ENCODE data around the gene ABTB2.

Gene ABTB2

DNA sequence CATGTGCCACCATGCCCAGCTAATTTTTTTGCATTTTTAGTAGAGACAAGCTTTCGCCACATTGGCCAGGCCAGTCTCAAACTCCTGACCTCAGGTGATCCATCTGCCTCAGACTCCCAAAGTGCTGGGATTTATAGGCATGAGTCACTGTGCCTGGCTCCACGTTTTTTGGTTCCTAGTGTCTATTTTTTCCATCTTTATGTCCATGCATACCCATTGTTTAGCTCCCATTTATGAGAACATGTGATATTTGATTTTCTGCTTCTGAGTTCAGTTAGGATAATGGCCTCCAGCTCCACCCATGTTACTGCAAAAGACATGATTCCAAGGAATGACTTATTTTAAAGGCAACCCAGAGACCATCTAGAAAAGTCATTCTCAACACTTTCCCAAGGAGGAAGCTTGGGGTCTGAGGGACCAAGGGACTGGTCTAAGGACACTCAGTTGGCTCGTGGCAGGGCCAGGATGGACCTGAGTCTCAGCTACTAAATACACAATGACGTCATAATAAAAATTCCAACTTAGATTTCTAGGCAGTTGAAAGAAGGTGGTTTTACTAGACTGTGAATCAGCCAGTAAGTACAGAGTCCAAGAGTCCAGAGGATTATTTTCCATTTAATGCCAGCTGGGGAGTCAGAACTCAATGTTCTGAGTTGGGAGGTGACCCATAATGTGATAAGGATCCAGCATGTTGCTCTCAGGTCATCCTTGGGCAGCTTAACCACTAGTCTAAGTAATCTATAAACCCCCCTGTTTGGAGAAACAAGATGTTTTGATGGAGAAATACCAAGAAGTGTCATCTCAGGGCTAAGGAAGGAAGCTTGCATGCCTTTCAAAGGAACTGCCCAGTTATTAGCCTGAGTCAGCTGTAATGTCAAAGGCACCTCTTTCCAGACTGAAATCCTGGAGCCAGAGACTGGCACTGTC, 39.4 kb downstream of the ABTB2 start:
- Histone ChIP-seq H4K20me1 (ENCODE audit: insufficient read depth, low read length) (no peaks in the 10 kb centered on the region; the same call in 1 of the 2 replicates), H2AFZ (ENCODE audit: low read depth, low read length) (no peak overlapping the region), H3K4me1 (ENCODE audit: insufficient read depth, low read length) (peaks cover 2% of the 10 kb centered on the region; the same call in 1 of the 2 replicates), H3K27me3 (ENCODE audit: insufficient read depth, low read length, poor library complexity) (peaks cover 23% of the 10 kb centered on the region), H3K4me3 (ENCODE audit: low read depth in 1 of 2, low read length in 2 of 2) (no peak overlapping the region), H3K79me2 (ENCODE audit: insufficient read depth, low read length) (no peaks in the 10 kb centered on the region), H3K36me3 (ENCODE audit: insufficient read depth, low read length) (no peaks in the 10 kb centered on the region), H3K4me2 (ENCODE audit: insufficient read depth, low read length) (no peak overlapping the region), H3K9me3 (ENCODE audit: insufficient read depth, low read length, severe bottlenecking) (no peaks in the 10 kb centered on the region), H3K9ac (ENCODE audit: low read depth, low read length) (no peak overlapping the region), H3K27ac (ENCODE audit: low read length) (no peak overlapping the region)
- no peak for ATAC-seq (ENCODE audit: insufficient read depth, low read depth)
- DNase-seq = no peak
- no peak for TF ChIP-seq EZH2 (IDR thresholded peaks at IDR 0.05; ENCODE audit: borderline replicate concordance, low read depth, low read length, severe bottlenecking)
- TF ChIP-seq, protein P1, sequence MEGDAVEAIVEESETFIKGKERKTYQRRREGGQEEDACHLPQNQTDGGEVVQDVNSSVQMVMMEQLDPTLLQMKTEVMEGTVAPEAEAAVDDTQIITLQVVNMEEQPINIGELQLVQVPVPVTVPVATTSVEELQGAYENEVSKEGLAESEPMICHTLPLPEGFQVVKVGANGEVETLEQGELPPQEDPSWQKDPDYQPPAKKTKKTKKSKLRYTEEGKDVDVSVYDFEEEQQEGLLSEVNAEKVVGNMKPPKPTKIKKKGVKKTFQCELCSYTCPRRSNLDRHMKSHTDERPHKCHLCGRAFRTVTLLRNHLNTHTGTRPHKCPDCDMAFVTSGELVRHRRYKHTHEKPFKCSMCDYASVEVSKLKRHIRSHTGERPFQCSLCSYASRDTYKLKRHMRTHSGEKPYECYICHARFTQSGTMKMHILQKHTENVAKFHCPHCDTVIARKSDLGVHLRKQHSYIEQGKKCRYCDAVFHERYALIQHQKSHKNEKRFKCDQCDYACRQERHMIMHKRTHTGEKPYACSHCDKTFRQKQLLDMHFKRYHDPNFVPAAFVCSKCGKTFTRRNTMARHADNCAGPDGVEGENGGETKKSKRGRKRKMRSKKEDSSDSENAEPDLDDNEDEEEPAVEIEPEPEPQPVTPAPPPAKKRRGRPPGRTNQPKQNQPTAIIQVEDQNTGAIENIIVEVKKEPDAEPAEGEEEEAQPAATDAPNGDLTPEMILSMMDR (IDR thresholded peaks at IDR 0.05; ENCODE audit: borderline replicate concordance, extremely low read depth, low read length, poor library complexity, severe bottlenecking) = no peak

DNA sequence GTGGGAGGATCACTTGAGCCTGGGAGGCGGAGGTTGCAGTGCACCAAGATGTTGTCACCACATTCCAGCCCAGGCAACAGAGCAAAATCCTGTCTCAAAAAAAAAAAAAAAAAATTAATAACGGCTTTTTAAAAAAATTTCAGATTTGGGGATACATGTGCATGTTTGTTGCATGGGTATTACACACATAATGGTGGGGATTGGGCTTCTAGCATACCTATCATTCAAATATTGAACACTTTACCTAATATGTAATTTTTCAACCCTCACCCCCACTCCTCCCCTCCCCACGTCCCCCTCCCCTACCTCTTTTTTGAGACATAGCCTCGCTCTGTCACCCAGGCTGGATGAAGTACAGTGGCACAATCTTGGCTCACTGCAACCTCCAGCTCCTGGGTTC, 40.1 kb downstream of the ABTB2 start:
- no peak overlapping the region for H3K9ac ChIP-seq (ENCODE audit: low read depth, low read length)
- H3K4me2 ChIP-seq (ENCODE audit: insufficient read depth, low read length) = no peak overlapping the region
- H3K27ac ChIP-seq (ENCODE audit: low read length) = no peak overlapping the region
- H2AFZ ChIP-seq (ENCODE audit: low read depth, low read length) = no peak overlapping the region
- no peaks in the 10 kb centered on the region for H3K9me3 ChIP-seq (ENCODE audit: insufficient read depth, low read length, severe bottlenecking)
- H3K4me3 ChIP-seq (ENCODE audit: low read depth in 1 of 2, low read length in 2 of 2) = no peak overlapping the region
- H3K36me3 ChIP-seq (ENCODE audit: insufficient read depth, low read length) = no peaks in the 10 kb centered on the region
- no peaks in the 10 kb centered on the region; the same call in 1 of the 2 replicates for H4K20me1 ChIP-seq (ENCODE audit: insufficient read depth, low read length)
- no peaks in the 10 kb centered on the region for H3K79me2 ChIP-seq (ENCODE audit: insufficient read depth, low read length)
- H3K4me1 ChIP-seq (ENCODE audit: insufficient read depth, low read length) = peaks cover 3% of the 10 kb centered on the region; the same call in 1 of the 2 replicates
- TF ChIP-seq, protein P1 (IDR thresholded peaks at IDR 0.05; ENCODE audit: borderline replicate concordance, extremely low read depth, low read length, poor library complexity, severe bottlenecking) = no peak
- no peak for TF ChIP-seq EZH2 (IDR thresholded peaks at IDR 0.05; ENCODE audit: borderline replicate concordance, low read depth, low read length, severe bottlenecking)
- ATAC-seq (ENCODE audit: insufficient read depth, low read depth) = no peak
- H3K27me3 ChIP-seq (ENCODE audit: insufficient read depth, low read length, poor library complexity) = peaks cover 23% of the 10 kb centered on the region
- DNase-seq = no peak

DNA sequence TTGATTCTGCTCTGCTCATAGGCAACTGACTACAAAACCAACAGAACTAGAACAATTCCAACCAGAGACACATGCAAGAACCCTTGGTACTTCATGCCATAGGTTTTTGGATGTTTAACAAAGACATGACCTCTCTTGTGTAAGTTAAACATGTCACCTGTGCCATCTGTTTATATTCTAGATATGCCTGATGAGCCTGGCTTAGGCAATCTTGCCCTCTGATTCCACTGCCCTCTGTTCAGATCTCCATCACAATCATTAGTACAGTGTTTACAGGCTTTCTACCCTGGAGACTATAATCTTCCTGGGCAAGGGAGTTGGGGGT, 40.8 kb downstream of the ABTB2 start:
- H3K4me3 ChIP-seq (ENCODE audit: low read depth in 1 of 2, low read length in 2 of 2) = no peak overlapping the region
- no peaks in the 10 kb centered on the region for H3K36me3 ChIP-seq (ENCODE audit: insufficient read depth, low read length)
- no peaks in the 10 kb centered on the region; the same call in 1 of the 2 replicates for H4K20me1 ChIP-seq (ENCODE audit: insufficient read depth, low read length)
- H3K4me1 ChIP-seq (ENCODE audit: insufficient read depth, low read length) = peaks cover 3% of the 10 kb centered on the region; the same call in 1 of the 2 replicates
- no peak for ATAC-seq (ENCODE audit: insufficient read depth, low read depth)
- TF ChIP-seq, protein P1 (IDR thresholded peaks at IDR 0.05; ENCODE audit: borderline replicate concordance, extremely low read depth, low read length, poor library complexity, severe bottlenecking) = no peak
- no peak for TF ChIP-seq EZH2 (IDR thresholded peaks at IDR 0.05; ENCODE audit: borderline replicate concordance, low read depth, low read length, severe bottlenecking)
- H2AFZ ChIP-seq (ENCODE audit: low read depth, low read length) = no peak overlapping the region
- H3K9me3 ChIP-seq (ENCODE audit: insufficient read depth, low read length, severe bottlenecking) = no peaks in the 10 kb centered on the region
- no peak for DNase-seq
- H3K4me2 ChIP-seq (ENCODE audit: insufficient read depth, low read length) = no peak overlapping the region
- no peak overlapping the region for H3K9ac ChIP-seq (ENCODE audit: low read depth, low read length)
- no peaks in the 10 kb centered on the region for H3K79me2 ChIP-seq (ENCODE audit: insufficient read depth, low read length)
- peaks cover 23% of the 10 kb centered on the region for H3K27me3 ChIP-seq (ENCODE audit: insufficient read depth, low read length, poor library complexity)
- H3K27ac ChIP-seq (ENCODE audit: low read length) = no peak overlapping the region

All from DND-41 (cell line).